ENCODE data around the gene HSPA1L.
A peak's percentile ranks its signal among the peaks of the same experiment; 100 is the strongest.
"Not testable (repeated sequence)": the region's sequence is repeated elsewhere in the genome, so short reads cannot be mapped to it uniquely, and the experiment has no call there.

HSPA1L gene

DNA sequence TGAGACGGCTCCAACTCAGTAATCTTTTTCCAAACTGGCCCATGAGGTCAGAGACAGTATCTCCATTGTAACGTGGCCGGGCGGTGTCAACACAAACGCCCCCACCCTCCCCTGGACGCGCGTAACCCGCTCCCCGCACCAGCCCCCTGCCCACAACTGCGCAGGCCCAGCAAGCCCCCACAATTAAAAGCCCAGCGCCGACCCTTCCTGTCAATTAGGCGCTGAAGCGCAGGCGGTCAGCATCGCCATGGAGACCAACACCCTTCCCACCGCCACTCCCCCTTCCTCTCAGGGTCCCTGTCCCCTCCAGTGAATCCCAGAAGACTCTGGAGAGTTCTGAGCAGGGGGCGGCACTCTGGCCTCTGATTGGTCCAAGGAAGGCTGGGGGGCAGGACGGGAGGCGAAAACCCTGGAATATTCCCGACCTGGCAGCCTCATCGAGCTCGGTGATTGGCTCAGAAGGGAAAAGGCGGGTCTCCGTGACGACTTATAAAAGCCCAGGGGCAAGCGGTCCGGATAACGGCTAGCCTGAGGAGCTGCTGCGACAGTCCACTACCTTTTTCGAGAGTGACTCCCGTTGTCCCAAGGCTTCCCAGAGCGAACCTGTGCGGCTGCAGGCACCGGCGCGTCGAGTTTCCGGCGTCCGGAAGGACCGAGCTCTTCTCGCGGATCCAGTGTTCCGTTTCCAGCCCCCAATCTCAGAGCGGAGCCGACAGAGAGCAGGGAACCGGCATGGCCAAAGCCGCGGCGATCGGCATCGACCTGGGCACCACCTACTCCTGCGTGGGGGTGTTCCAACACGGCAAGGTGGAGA is at the start of gene HSPA1L, which contains the start of gene HSPA1A:
TSS of gene HSPA1L (minus strand) at position 259 of the 814 bp plus-strand sequence. CDS start 3,311 bp downstream, outside the sequence.
TSS of gene HSPA1A (plus strand) at position 519 of the 814 bp plus-strand sequence. CDS start at position 733, 214 bp downstream.
- DNase-seq: peak; percentile 81 to 90

DNA sequence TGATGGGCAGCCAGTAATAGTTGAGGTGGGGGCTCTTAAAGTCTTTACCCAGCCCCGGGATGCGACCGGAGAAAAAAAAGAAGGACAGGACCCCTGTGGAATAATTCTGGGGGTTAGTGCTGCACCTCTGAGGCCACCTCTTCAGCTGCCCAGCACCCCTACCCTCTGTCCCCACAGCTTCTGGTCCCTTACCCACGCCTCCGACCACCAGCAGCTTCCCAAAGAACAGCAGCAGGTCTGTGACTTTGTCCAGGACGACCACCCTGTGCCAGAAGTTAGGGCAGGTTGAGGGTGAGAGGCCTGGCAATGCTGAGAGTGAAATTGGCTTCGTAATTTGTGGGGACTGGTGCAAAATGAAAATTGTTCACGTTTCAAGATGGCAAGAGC is 49.7 kb upstream of the HSPA1L start:
- no peak for DNase-seq

DNA sequence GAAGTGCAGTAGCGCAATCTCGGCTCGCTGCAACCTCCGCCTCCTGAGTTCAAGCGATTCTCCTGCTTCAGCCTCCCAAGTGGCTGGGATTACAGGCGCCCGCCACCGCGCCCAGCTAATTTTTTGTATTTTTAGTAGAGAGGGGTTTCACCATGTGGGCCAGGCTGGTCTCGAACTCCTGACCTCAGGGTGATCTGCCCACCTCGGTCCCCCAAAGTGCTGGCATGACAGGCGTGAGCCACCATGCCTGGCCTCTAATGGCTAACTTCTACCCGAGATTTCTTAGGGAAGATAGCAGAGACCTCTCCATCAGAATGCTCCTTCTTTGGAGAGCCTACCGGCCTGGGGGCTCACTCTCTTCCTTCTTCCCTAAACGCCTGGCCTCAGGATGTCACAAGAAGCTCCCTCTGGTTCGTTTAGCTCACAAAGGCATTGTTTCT is 49.1 kb upstream of the HSPA1L start:
- DNase-seq: not testable (repeated sequence)

DNA sequence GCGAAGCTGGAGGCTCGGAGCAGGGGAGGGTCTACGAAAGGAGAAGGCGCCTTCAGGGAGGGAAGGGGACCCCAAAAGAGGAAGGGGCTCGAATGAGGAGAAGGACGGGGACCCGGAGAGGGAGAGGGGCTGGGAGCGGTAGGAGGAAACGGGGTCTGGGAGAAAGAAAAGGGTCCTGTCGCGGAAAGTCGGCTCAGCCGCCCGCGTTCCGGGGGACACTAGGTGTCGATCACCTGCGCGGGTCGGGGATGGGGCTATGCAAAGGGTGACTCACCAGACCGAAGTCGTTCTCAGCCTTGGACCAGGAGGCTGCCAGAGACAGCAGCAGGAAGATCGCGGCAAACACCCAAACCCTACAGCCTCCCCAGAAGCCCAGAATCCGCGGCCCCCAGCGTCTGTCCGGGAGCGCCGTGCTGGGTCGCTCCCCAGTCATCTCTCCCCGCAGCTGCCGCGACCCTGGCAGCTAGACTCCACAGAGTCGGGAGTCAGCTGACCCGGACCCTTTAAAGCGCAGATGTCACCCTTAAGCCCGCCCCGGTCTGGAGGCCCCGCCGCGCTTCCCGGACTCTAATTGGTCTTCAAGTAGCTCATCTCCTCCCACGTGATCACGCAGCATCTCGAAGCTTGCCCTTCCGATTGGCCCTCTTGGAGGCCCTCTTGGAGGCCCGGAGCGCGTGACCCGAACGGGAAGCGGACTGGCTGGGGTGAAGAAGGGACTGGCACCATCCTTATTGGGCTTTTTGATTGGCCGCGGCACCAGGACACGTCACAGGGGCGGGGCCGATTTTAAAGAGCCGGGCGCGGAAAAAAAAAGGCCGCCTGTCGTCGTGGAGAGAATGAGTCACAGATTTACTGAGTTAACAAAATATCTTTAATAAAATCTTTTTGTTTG is 47.5 kb upstream of the HSPA1L start, which contains the start of gene NEU1:
TSS of gene NEU1 (minus strand) at position 478 of the 892 bp plus-strand sequence. CDS start at position 433, 45 bp downstream.
- DNase-seq: peak; percentile 98 to 100

DNA sequence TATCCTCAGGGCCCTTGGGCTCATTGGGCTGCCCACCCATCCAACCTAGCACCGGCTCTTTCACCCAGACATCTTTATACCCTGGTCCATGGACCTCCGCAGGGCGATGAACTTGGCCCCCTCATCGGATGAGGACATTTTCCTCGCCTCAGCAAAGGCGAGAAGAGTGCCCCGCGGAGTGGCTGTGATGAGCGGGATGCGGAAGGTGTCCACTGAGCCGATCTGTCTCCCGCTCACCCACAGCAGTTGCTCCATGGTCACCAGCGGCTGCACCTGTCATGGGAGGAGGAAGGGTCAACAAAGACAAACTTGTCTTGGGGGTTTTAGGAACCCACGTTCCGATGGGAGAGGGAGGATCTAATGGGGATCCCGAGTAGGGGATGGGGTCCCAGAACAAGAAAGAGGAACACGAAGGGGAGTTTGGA is 46.8 kb upstream of the HSPA1L start:
- DNase-seq: no peak

DNA sequence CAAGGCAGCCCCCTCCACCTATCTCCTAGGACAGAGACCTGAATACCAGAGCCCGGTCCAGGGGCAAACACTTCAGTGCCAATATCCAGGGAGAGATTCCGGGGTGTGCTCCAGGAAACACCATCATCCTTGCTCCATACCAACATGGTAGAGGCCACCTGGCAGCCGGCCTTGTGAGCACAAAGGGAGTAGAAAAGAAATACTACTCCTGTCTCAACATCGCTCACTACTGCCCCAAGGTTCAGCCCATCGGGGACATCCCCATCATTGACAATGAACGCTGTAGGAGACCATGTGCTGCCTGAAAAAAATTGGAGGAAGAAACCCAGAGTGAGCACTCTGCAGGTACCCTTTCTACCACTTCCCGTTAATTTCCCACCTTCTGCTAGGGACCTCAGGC is 46.1 kb upstream of the HSPA1L start:
- DNase-seq: no peak

DNA sequence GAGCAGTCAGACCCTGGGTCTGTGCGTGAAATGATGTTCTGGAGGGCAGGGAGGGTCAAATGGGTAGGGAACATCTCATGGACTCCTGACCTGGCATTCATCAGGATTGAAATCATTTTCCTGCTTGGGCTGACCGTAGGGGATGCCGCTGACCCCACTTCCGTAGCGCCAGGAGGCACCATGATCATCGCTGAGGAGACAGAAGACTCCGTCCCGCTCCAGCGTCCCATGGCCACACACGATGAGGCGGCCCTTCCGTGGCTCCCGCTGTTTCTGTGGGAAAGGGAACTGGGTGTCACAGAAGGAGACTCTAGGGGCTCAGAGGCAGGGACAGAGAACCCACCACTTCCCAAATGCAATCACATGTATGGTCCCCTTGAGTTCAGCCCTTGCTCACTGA is 45.3 kb upstream of the HSPA1L start:
- DNase-seq: no peak

DNA sequence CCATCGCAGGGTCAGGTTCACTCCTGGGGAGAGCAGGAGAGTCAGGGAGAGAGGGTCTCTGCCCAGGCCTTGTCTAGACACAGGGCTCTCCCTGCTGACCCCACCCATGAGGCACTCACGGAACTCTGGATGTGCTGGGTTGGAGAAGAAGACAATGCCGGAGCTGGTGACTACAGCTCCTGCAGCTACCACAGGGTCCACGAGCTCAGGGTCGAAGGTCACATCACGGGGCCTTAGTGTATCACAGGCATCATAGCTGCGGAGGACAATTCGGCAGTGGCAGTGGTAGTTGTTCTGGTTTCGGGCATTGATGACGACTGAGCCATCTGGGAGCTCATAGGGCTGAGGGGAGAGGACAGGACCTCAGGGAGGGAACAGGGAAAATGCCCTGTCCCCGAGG is 44.8 kb upstream of the HSPA1L start:
- DNase-seq: no peak

DNA sequence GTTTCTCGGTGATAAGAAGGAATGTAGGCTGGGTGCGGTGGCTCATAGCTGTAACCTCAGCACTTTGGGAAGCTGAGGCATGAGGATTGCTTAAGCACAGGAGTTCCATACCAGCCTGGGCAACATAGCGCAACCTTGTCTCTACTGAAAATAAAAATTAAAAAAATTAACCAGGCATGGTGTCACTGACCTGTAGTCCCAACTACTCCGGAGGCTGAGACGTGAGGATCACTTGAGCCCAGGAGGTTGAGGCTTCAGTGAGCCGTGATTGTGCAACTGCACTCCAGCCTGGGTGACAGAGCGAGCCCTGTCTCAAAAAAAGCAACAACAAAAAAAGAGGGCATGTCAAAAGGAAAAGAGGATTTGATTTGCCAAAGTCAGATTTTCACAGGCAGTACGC is 43.6 kb upstream of the HSPA1L start:
- no peak for DNase-seq

DNA sequence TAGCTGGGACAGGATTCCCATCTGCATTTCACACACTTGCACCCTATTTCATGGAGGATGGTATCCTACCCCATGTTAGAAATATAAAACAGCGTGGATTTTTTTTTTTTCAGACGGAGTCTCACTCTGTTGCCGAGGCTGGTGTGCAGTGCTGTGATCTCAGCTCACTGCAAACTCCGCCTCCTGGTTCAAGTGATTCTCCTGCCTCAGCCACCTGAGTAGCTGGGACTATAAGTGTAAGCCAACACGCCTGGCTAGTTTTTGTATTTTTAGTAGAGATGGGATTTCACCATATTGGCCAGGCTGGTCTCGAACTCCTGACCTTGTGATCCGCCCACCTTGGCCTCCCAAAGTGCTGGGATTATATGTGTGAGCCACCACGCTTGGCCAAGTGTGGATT is 42.7 kb upstream of the HSPA1L start:
- DNase-seq: not testable (repeated sequence)

DNA sequence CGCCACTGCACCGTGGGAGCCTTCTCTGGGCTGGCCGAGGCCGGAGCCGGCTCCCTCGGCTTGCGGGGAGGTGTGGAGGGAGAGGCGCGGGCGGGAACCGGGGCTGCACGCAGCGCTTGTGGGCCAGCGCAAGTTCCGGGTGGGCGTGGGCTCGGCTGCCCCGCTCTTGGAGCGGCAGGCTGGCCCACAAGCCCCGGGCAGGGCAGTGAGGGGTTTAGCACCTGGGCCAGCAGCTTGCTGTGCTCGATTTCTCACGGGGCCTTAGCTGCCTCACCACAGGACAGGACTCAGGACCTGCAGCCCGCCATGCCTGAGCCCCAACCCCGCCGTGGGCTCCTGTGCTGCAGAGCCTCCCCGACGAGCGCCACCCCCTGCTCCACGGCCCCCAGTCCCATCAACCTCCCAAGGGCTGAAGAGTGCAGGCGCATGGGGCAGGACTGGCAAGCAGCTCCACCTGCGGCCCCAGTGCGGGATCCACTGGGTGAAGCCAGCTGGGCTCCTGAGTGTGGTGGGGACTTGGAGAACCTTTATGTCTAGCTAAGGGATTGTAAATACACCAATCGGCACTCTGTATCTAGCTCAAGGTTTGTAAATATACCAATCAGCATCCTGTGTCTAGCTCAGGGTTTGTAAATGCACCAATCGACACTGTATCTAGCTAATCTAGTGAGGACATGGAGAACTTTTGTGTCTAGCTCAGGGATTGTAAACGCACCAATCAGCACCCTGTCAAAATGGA is 37.1 kb upstream of the HSPA1L start:
- DNase-seq: not testable (repeated sequence)

DNA sequence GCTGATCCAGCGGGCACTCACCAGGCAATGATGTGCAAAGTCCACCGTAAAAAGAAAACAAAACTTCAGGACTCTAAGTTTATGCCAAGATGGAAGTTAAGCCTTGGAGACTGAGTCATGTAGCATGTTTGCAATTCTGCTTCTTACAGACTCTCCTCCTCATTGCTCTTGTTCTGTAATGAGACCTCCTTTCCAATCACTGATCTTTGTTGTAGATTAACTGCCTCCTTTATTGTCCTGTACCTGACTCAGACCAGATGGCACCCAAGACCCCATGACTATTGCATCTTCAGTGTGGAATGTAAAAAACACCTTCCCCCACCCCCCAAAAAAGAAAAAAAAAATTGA is 36.4 kb upstream of the HSPA1L start:
- DNase-seq: no peak

DNA sequence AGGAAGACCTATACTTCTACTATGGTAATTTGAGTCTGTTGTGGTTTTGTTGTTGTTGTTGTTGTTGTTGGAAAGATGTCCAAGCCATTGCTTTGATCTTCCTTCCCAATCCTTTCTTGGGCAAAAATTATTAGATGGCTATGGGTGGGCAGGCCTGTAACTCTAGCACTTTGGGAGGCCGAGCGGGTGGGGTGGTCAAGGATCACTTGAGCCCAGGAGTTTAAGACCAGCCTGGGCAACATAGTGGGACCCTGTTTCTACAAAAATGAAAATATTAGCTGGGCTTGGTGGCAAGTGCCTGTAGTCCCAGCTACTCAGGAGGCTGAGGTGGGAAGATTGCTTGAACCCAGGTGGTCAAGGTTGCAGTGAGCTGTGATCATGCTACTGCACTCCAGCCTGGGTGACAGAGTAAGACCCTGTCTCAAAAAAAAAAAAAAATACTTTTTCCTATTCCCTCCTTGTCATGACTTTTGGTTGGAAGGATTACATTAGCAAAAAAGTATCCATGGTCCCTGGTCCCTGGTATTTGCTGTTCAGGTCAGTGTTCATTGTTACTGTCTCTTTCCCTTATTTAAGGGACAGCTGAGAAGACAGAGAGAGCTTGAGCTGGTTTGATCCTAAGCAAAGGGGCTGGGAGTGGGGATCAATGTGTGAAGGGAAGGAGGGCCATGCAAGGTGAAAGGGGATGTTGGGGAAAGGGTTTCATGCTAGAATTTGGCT is 35.8 kb upstream of the HSPA1L start:
- DNase-seq: no peak

DNA sequence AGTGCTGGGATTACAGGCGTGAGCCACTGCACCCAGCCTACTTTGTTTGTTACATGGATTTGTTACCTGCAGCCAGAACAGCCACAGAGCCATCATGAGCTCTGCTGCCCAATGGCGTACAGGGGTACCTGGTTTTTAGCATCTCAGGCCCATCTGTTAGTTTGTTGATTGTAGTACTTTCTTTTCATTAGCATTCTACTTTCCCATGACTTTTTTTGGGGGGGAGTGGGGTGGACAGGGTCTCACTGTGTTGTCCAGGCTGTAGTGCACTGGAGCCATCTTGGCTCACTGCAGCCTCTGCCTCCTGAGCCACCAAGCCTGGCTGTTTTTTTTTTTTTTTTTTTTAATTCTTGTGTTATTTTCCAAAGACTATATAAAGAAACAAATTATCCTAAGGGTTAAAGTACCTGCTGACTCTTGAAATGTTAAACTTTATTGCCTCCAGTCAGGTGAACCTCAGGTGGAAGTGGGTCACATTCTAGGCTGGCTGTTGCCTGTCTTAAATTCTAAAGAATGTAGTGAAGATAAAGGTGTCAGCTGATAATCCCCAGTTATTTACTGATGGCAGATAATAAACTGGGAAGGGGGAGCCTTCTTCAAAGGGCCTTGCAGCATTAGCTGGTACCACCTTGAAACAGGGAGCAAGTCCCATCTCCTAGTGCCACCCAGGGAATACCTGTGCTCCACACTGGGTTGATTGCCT is 32.3 kb upstream of the HSPA1L start:
- DNase-seq: no peak

DNA sequence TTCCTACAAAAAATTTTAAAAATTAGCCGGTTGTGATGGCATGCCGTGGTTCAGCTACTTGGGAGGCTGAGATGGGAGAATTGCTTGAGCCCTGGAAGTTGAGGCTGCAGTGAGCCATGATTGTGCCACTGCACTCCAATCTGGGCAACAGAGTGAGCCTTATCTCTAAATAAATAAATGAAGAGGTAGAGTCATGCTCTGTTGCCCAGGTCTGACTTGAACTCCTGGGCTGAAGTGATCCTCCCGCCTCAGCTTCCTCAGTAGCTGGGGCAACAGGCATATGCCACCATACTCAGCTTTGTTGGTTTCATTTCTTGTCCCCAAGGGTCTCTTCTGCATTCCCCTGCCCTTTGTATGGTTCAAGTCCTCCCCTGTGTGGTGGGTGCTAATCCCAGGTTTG is 29.4 kb upstream of the HSPA1L start:
- DNase-seq: no peak

DNA sequence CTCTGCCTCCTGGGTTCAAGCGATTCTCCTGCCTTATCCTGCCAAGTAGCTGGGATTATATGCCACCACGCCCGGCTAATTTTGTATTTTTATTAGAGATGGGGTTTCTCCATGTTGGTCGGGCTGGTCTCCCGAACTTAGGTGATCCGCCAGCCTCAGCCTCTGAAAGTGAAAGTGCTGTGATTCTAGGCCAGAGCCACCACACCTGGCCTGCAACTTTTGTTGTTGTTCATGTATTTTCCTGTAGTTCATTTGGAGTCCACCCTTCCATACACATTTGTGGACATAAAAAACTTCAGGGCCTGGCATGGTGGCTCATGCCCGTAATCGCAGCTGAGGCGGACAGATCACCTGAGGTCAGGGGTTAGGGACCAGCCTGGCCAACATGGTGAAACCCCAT is 27.0 kb upstream of the HSPA1L start:
- no peak for DNase-seq

DNA sequence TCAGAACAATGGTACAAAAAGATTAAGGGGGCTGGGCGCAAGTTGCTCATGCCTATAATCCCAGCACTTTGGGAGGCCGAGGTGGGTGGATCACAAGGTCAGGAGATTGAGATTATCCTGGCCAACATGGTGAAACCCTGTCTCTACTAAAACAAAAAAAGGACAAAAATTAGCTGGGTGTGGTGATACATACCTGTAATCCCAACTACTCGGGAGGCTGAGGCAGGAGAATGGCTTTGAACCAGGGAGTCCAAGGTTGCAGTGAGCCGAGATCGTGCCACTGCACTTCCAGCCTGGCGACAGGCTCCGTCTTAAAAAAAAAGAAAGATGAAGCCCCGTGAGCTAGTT is 24.7 kb upstream of the HSPA1L start:
- DNase-seq: not testable (repeated sequence)

DNA sequence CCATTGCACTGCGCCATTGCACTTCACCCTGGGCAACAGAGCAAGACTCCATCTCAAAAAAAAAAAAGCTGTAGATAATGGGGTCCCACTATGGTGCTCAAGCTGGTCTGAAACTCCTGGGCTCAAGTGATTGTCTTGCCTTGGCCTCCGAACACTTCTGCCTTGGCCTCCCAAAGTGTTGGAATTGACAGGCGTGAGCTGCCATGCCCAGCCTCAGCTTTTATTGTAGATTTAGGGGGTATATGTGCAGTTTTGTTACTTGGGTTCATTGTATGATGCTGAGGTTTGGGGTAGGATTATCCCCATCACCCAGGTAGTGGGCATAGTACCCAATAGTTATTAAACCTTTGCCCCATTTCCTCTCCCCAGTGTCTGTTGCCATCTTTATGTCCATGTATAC is 23.9 kb upstream of the HSPA1L start:
- no peak for DNase-seq

DNA sequence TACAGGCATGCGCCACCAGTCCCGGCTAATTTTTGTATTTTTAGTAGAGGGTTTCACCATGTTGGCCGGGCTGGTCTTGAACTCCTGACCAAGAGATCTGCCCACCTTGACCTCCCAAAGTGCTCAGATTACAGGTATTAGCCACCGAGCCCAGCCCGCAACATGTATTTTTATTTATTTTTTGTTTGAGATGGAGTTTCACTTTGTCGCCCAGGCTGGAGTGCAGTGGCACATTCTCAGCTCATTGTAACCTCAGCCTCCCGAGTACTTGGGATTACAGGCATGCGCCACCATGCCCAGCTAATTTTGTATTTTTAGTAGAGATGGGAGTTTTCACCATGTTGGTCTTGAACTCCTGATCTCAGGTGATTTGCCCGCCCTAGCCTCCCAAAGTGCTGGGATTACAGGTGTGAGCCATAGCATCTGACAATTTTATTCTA is 23.1 kb upstream of the HSPA1L start:
- not testable (repeated sequence) for DNase-seq

DNA sequence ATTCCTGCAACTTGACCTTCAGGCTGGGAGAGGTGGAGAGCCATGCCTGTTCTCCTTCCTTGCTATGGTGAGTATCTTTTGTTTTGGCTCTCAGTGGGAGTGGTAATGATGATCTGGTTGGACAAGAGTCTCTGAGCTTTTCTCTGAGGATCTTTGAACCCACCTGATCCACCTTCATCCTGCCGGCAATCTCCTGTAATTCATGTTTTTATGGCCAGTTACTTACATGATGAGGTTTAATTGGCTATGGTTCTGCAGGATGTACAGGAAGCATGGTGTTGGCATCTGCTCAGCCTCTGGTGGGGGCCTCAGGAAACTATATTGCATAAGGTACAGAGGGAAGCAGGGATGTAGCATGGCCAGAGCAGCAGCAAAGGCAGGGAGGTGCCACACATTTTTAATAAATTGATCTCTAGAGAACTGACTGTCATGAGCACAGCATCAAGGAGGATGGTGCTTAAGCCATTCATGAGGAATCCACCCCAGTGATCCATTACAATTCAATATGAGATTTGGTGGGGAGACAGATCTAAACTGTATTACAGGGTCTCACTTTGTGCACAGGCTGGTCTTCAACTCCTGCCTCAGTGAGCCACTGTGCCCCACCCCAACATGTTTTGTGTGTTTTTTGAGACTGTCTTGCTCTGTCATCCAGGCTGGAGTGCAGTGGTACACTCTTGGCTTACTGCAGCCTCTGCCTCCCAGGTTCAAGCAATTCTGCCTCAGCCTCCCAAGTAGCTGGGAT is 22.5 kb upstream of the HSPA1L start:
- DNase-seq: no peak
